Measurements from ENCODE around the gene MAGEA10.

MAGEA10 gene

GRCh38 chrX:152157042-152157441 is 18.7 kb upstream of the MAGEA10 start:
- no peak for TF ChIP-seq CTCF (conservative IDR thresholded peaks at IDR 0.05; ENCODE audit: low read depth)
- no peak overlapping the region for H3K27ac ChIP-seq
- POLR2A ChIA-PET (ENCODE audit: low non-redundant PET): no interaction called here
- no peak for DNase-seq (ENCODE audit: low spot score)
- CTCF ChIA-PET: no interaction called here

GRCh38 chrX:152155766-152156310 is 17.5 kb upstream of the MAGEA10 start:
- TF ChIP-seq CTCF (conservative IDR thresholded peaks at IDR 0.05; ENCODE audit: low read depth): no peak
- POLR2A ChIA-PET (ENCODE audit: low non-redundant PET): no interaction called here
- DNase-seq (ENCODE audit: low spot score): no peak
- H3K27ac ChIP-seq: no peak overlapping the region
- CTCF ChIA-PET: no interaction called here

DNA sequence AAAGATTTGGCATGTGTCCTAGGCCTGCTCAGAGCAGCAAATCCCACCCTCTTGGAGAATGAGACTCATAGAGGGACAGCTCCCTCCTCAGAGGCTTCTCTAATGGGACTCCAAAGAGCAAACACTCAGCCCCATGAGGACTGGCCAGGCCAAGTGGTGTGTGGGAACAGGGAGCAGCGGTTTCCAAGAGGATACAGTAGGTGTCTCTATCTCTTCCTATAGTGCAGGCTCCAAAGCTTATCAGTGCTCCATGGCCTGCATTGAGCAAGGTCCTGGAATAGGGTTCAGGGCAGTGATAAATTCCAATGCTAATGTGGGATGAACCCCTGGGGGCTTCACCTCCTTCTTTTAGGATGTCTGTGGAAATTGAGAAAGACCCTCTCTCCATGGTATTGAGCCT is 15.7 kb upstream of the MAGEA10 start:
- CTCF ChIA-PET: no interaction called here

DNA sequence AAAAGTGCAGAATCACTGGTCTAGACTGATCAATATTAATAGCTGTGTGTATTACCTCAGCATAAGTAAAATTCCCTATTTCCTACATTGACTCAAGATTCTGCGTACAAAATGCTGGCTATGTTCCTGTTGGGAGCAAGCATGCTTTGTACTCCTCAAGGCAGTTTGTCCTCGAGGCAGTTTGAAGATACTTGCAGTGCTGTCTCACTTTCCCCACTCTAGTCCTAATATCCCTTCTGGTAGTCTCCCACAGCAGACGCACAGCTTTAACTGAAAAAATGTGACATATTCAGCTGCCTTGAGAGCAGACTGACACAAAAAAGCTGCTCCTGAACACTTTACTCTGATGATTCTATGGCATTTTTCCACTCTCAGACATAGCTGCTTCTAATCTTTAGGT is 12.9 kb upstream of the MAGEA10 start:
- POLR2A ChIA-PET (ENCODE audit: low non-redundant PET): no interaction called here
- CTCF ChIA-PET: no interaction called here
- no peak for TF ChIP-seq CTCF (conservative IDR thresholded peaks at IDR 0.05; ENCODE audit: low read depth)
- DNase-seq (ENCODE audit: low spot score): no peak
- H3K27ac ChIP-seq: no peak overlapping the region

More for the DNA sequence above, 15.7 kb upstream of the MAGEA10 start:
- DNase-seq (ENCODE audit: low spot score): no peak
- no peak for TF ChIP-seq CTCF (conservative IDR thresholded peaks at IDR 0.05; ENCODE audit: low read depth)
- POLR2A ChIA-PET (ENCODE audit: low non-redundant PET): no interaction called here
- no peak overlapping the region for H3K27ac ChIP-seq

GRCh38 chrX:152149648-152150047 is 11.3 kb upstream of the MAGEA10 start:
- no peak for TF ChIP-seq CTCF (conservative IDR thresholded peaks at IDR 0.05; ENCODE audit: low read depth)
- ChIA-PET CTCF (no interaction called here), POLR2A (ENCODE audit: low non-redundant PET) (no interaction called here)
- no peak overlapping the region for H3K27ac ChIP-seq
- DNase-seq (ENCODE audit: low spot score): no peak

DNA sequence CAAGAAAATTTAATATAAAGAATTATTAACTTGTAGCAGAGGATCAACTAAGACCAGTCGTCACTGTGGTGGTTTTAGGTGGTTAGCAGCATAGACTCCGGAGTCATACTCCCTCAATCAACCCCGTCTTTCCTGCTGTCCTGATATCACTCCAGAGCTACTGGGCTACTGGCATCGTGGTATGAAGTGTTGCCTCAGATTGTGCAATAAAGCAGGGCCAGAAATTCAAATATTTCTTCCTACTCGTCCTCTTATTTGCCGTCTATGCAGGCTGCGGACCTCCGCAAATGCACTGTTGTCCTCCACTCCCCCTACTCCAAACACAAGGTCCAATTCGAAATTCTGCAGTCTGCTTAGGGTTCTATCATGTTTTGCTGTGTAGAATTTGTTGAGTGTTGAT is 1.2 kb upstream of the MAGEA10 start:
- no peak for DNase-seq (ENCODE audit: low spot score)
- POLR2A ChIA-PET (ENCODE audit: low non-redundant PET): no interaction called here
- TF ChIP-seq CTCF (conservative IDR thresholded peaks at IDR 0.05; ENCODE audit: low read depth): no peak
- no peak overlapping the region for H3K27ac ChIP-seq
- CTCF ChIA-PET: no interaction called here

Data from RWPE1 (cell line).